ENCODE measurements around the gene CREB5.

DNA sequence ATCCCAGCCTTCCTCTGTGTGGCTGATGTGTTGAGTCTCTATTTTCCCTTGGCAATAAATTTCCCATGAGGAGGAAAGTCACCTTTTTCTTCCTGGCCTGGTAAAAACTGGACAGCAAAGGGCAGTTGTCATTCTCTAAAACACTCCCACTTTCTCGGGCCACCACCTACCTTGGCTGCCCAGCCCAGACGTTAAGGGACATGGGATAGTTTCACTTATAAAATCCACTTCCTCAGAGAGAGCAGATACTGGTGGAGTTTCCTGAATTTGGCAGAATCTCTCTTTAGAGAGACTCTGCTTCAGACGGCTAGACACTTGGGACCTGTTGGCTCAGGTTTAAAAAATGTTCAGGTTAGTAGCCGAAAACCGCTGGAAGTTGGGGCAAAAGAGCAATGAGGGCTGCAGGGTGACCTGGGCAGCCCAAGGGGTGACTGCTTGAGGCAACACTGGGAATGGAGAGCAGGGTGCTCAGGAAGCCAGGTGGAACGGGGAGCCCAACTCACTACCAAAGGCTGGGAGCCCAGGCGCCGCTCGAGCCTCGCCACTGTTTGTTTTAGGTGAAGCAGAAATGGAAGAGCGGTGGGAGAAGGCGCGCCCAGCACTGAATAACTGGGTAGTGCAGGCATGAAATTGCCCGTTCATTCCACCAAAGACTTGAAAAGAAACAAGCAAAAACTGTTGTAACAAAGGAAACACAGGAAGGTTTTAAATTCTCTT is 359.7 kb downstream of the CREB5 start:
- TF ChIP-seq EGR1 (IDR thresholded peaks at IDR 0.05; ENCODE audit: low read depth) (no peak), POLR2A (IDR thresholded peaks at IDR 0.05; ENCODE audit: borderline replicate concordance, extremely low read depth, insufficient read depth, insufficient read length) (no peak), FOSL1 (IDR thresholded peaks at IDR 0.05; ENCODE audit: low read depth) (no peak), SP1 (IDR thresholded peaks at IDR 0.05; ENCODE audit: low read depth) (no peak), EZH2 (IDR thresholded peaks at IDR 0.05) (no peak), SRF (IDR thresholded peaks at IDR 0.05; ENCODE audit: low read depth) (no peak), ZNF274 (IDR thresholded peaks at IDR 0.05; ENCODE audit: low read depth, low read length) (no peak), JUND (IDR thresholded peaks at IDR 0.05) (no peak), EZH2phosphoT487 (IDR thresholded peaks at IDR 0.05; ENCODE audit: borderline replicate concordance) (no peak), CEBPB (IDR thresholded peaks at IDR 0.05; ENCODE audit: low read depth) (no peak)
- TF ChIP-seq, protein P1, sequence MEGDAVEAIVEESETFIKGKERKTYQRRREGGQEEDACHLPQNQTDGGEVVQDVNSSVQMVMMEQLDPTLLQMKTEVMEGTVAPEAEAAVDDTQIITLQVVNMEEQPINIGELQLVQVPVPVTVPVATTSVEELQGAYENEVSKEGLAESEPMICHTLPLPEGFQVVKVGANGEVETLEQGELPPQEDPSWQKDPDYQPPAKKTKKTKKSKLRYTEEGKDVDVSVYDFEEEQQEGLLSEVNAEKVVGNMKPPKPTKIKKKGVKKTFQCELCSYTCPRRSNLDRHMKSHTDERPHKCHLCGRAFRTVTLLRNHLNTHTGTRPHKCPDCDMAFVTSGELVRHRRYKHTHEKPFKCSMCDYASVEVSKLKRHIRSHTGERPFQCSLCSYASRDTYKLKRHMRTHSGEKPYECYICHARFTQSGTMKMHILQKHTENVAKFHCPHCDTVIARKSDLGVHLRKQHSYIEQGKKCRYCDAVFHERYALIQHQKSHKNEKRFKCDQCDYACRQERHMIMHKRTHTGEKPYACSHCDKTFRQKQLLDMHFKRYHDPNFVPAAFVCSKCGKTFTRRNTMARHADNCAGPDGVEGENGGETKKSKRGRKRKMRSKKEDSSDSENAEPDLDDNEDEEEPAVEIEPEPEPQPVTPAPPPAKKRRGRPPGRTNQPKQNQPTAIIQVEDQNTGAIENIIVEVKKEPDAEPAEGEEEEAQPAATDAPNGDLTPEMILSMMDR (IDR thresholded peaks at IDR 0.05 in 2 of 3, conservative IDR thresholded peaks at IDR 0.05 in 1 of 3; ENCODE audit: borderline replicate concordance in 1 of 3, insufficient read depth in 1 of 3, low read depth in 2 of 3, low read length in 2 of 3) = no peak
- TF ChIP-seq, protein P2, sequence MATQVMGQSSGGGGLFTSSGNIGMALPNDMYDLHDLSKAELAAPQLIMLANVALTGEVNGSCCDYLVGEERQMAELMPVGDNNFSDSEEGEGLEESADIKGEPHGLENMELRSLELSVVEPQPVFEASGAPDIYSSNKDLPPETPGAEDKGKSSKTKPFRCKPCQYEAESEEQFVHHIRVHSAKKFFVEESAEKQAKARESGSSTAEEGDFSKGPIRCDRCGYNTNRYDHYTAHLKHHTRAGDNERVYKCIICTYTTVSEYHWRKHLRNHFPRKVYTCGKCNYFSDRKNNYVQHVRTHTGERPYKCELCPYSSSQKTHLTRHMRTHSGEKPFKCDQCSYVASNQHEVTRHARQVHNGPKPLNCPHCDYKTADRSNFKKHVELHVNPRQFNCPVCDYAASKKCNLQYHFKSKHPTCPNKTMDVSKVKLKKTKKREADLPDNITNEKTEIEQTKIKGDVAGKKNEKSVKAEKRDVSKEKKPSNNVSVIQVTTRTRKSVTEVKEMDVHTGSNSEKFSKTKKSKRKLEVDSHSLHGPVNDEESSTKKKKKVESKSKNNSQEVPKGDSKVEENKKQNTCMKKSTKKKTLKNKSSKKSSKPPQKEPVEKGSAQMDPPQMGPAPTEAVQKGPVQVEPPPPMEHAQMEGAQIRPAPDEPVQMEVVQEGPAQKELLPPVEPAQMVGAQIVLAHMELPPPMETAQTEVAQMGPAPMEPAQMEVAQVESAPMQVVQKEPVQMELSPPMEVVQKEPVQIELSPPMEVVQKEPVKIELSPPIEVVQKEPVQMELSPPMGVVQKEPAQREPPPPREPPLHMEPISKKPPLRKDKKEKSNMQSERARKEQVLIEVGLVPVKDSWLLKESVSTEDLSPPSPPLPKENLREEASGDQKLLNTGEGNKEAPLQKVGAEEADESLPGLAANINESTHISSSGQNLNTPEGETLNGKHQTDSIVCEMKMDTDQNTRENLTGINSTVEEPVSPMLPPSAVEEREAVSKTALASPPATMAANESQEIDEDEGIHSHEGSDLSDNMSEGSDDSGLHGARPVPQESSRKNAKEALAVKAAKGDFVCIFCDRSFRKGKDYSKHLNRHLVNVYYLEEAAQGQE (IDR thresholded peaks at IDR 0.05; ENCODE audit: low read depth) = no peak
- TF ChIP-seq, protein P3, sequence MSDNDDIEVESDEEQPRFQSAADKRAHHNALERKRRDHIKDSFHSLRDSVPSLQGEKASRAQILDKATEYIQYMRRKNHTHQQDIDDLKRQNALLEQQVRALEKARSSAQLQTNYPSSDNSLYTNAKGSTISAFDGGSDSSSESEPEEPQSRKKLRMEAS (IDR thresholded peaks at IDR 0.05) = no peak
- TF ChIP-seq, protein P4, sequence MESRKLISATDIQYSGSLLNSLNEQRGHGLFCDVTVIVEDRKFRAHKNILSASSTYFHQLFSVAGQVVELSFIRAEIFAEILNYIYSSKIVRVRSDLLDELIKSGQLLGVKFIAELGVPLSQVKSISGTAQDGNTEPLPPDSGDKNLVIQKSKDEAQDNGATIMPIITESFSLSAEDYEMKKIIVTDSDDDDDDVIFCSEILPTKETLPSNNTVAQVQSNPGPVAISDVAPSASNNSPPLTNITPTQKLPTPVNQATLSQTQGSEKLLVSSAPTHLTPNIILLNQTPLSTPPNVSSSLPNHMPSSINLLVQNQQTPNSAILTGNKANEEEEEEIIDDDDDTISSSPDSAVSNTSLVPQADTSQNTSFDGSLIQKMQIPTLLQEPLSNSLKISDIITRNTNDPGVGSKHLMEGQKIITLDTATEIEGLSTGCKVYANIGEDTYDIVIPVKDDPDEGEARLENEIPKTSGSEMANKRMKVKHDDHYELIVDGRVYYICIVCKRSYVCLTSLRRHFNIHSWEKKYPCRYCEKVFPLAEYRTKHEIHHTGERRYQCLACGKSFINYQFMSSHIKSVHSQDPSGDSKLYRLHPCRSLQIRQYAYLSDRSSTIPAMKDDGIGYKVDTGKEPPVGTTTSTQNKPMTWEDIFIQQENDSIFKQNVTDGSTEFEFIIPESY (IDR thresholded peaks at IDR 0.05; ENCODE audit: extremely low read depth, insufficient replicate concordance, low read length) = no peak
